GM18858 (cell line): ENCODE measurements around the gene DNAJC1.

Source experiments
- ATAC-seq: cut with Tn5 transposase; IDR thresholded peaks from one replicate; pipeline ENCODE4 v1.9.1; 2021; ENCODE audit not compliant: unreplicated experiment

The DNAJC1 gene

GRCh38 chr10:22010539-22010938, 7.0 kb upstream of the DNAJC1 start:
- no peak for ATAC-seq

GRCh38 chr10:22006379-22006884, 2.9 kb upstream of the DNAJC1 start:
- ATAC-seq: no peak

- no peak for ATAC-seq
These were observed 2.2 kb upstream of the DNAJC1 start for GRCh38 chr10:22005763-22006162.

- ATAC-seq: no peak
These were observed 393 bp upstream of the DNAJC1 start for GRCh38 chr10:22003964-22004281.

GRCh38 chr10:22002591-22003176, 846 bp downstream of the DNAJC1 start:
- peak; percentile 7 for ATAC-seq

- ATAC-seq: no peak
These were observed 8.0 kb downstream of the DNAJC1 start for GRCh38 chr10:21995557-21995956.

- ATAC-seq: no peak
These were observed 10.0 kb downstream of the DNAJC1 start for GRCh38 chr10:21993360-21994001.

- no peak for ATAC-seq
These were observed 11.7 kb downstream of the DNAJC1 start for GRCh38 chr10:21991785-21992184.

GRCh38 chr10:21990449-21990848, 13.1 kb downstream of the DNAJC1 start:
- no peak for ATAC-seq

- ATAC-seq: peak; percentile 64
These were observed 13.9 kb downstream of the DNAJC1 start for GRCh38 chr10:21989453-21990154.

- ATAC-seq: no peak
These were observed 18.0 kb downstream of the DNAJC1 start for GRCh38 chr10:21985541-21985940.

GRCh38 chr10:21981118-21981517, 22.4 kb downstream of the DNAJC1 start:
- no peak for ATAC-seq

GRCh38 chr10:21980691-21981090, 22.8 kb downstream of the DNAJC1 start:
- ATAC-seq: no peak

GRCh38 chr10:21978191-21978862, 25.2 kb downstream of the DNAJC1 start:
- ATAC-seq: no peak

GRCh38 chr10:21976739-21977138, 26.8 kb downstream of the DNAJC1 start:
- no peak for ATAC-seq

GRCh38 chr10:21976280-21976679, 27.2 kb downstream of the DNAJC1 start:
- no peak for ATAC-seq

GRCh38 chr10:21975378-21975990, 28.0 kb downstream of the DNAJC1 start:
- ATAC-seq: no peak

- ATAC-seq: peak; percentile 62
These were observed 30.9 kb downstream of the DNAJC1 start for GRCh38 chr10:21972584-21972983.

- ATAC-seq: no peak
These were observed 33.9 kb downstream of the DNAJC1 start for GRCh38 chr10:21969326-21970287.

- ATAC-seq: no peak
These were observed 38.4 kb downstream of the DNAJC1 start for GRCh38 chr10:21964983-21965665.
